Omental fat pad (tissue), 4 donors: Measurements from ENCODE around the gene AKAP6. TPM values are rescaled to one million over a fixed set of nuclear protein-coding genes. Genes with fewer than 3 reads are reported as not detected.

Experiments used
- ATAC-seq: fragments of 150-250 bp; one replicate; pipeline ENCODE4 v1.9.1; 2016; ENCODE audit warnings: mild to moderate bottlenecking, moderate library complexity; ENCODE audit not compliant: low FRiP score
- DNase-seq: peaks from one replicate; pipeline ENCODE4 v3.0.0-alpha.2; 2019; ENCODE audit warnings: low spot score
- total RNA-seq, 4 donors: library from RNA; depleted of rRNA; stranded (reverse); fragments of >200 nt; gene quantifications; one replicate each; pipeline ENCODE4 v1.1.0, GENCODE V29; 2016
- TF ChIP-seq, protein P1 (sequence below), 3 donors: fragments of 450-650 bp; IDR thresholded peaks; one replicate each; pipeline ENCODE4 v1.5.1; 2016 to 2017; ENCODE audit warnings: antibody characterized with exemption in 3 of 3, mild to moderate bottlenecking in 3 of 3, moderate library complexity in 2 of 3

Gene AKAP6
- total RNA-seq, 4 donors from 2014 or later = 3.3 to 8.7 (median 5.2) TPM

DNA sequence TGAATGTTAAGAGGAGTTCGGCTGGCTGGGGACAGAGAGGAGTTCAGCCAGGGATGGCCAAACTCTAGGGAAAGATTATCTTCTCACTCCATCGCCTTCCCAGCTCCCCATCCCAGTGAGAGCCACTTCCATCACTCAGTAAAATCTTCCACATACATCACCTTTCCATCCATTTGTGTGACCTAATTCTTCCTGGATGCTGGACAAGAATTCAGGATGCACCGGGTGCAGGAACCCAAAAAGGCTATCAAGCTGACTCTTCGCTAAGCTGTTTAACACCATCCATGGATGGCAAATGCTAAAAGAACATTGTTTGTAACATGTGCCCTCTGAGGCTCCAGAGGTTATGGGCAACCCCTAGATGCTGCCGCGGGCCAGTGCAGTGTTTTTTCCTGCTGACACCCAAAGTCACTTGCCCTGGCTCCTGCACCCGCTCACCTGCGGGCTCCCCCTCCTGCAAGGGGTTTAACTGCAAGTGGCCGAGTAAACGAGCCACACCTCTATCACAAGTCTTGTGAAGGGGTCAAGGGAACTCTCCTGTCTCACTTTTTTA lies 393.6 kb downstream of the AKAP6 start:
- ATAC-seq = no peak
- no peak for DNase-seq
- TF ChIP-seq, protein P1, sequence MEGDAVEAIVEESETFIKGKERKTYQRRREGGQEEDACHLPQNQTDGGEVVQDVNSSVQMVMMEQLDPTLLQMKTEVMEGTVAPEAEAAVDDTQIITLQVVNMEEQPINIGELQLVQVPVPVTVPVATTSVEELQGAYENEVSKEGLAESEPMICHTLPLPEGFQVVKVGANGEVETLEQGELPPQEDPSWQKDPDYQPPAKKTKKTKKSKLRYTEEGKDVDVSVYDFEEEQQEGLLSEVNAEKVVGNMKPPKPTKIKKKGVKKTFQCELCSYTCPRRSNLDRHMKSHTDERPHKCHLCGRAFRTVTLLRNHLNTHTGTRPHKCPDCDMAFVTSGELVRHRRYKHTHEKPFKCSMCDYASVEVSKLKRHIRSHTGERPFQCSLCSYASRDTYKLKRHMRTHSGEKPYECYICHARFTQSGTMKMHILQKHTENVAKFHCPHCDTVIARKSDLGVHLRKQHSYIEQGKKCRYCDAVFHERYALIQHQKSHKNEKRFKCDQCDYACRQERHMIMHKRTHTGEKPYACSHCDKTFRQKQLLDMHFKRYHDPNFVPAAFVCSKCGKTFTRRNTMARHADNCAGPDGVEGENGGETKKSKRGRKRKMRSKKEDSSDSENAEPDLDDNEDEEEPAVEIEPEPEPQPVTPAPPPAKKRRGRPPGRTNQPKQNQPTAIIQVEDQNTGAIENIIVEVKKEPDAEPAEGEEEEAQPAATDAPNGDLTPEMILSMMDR (IDR thresholded peaks at IDR 0.05) = no peak

- TF ChIP-seq, protein P1 (IDR thresholded peaks at IDR 0.05) = no peak
- no peak for DNase-seq
- ATAC-seq = peak; percentile 76
These were observed 395.9 kb downstream of the AKAP6 start for GRCh38 chr14:32724867-32725471.

DNA sequence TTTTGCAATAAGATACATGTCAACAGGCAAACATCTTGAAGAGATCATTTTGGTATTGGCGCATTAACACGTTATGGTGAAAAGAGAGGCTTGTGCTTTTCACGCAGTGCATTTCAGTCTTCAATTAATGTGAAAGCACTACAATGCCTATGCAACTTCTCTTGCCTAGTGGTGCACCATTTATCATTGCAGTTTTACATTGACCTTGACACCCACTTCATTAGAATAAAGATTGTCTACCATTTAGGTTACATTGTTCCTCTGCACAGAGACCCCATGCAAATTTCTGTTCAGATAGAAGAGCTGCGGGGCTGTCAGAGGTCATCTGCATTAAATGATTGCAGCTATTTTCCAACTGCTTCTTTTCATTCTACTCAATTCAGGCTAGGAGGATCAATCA lies 397.4 kb downstream of the AKAP6 start:
- ATAC-seq (no peak), DNase-seq (no peak)
- TF ChIP-seq, protein P1 (IDR thresholded peaks at IDR 0.05) = no peak

DNA sequence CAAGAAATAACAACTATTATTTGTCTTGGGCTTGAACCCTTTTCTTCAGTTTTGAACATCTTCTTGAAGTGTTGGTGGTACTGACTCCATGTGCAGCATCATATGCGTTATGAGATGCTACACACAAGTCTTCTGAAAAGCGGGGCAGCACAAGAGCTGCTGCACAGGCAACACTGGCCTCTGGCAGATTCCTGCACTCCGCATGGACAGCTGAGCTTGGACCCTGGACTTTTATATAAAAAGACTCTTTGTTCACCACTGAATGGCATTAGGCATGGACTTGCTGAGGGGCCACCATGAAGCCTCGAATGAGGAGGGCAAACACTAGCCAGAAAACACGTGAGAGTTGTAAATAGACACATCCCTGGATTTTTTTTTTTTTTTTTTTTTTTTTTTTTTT lies 398.7 kb downstream of the AKAP6 start:
- DNase-seq (no peak), ATAC-seq (no peak)
- TF ChIP-seq, protein P1 (IDR thresholded peaks at IDR 0.05) = no peak

DNA sequence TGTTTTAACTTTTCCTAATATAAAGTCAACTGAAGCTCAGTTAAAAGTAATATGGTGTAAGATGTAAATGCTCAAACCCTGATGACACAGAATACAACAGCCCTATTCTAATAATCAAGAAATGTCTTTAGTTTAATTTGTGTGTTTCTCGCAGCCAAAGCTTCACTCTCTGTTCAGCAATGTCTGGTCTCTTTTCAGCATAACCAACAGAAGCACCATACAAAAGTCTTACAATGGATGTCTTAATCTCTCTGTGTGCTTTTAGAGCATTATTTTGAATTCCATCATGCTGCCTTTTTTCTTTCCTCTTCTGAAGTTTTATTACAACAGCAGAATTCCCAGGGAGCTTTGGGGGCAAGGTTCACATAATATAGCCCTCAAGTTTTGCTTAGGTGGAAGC lies 399.4 kb downstream of the AKAP6 start:
- TF ChIP-seq, protein P1 (IDR thresholded peaks at IDR 0.05) = no peak
- DNase-seq (no peak), ATAC-seq (no peak)

GRCh38 chr14:32728976-32729375 lies 399.9 kb downstream of the AKAP6 start:
- DNase-seq (no peak), ATAC-seq (no peak)
- TF ChIP-seq, protein P1 (IDR thresholded peaks at IDR 0.05) = no peak

DNA sequence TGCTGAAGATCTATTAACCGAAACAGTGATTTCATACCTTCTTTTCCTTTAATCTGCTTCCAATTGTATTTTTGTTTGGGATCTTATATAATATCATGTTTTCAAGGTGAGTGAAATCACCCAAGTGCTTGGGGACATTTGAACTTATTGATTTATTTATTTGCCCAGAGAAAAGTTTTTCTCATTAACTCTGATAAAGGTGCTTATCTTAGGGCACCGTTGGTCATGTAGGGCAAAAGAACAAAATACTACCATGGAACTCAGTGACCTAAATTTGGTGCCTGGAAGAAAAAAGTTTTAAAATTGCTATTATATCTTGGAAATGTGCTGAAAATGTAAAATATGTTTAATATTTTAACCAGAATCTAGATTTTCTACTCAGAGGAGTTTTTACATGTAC lies 402.2 kb downstream of the AKAP6 start:
- TF ChIP-seq, protein P1 (IDR thresholded peaks at IDR 0.05) = no peak
- ATAC-seq (no peak), DNase-seq (no peak)
